Measurements from ENCODE around the gene CNGA1.

CNGA1 gene

DNA sequence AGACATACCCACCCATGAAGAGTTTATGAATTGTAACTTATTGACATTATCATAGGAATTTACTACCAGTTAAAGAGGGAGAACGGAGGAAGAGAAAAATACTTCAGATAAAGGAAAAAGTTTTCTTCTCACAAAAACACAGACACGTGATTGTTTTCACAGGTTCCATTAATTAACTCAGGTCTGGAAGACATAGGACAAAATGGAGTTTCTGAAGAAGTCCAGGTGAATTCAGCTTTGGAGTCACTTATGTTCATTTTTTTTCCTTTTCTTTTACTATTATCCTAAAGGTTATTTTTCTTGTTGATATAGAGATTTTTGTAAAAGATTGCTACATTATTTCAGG is 20.6 kb upstream of the CNGA1 start:
- Histone ChIP-seq H3K27ac (replicated peaks; ENCODE audit: low read length) (no peak overlapping the region), H4K8ac (ENCODE audit: low read depth, low read length) (no peak overlapping the region), H3K14ac (ENCODE audit: low read length) (no peak overlapping the region), H3K79me1 (ENCODE audit: low read depth, low read length) (no peaks in the 10 kb centered on the region), H3K4me3 (ENCODE audit: low read length in 2 of 2) (no peak overlapping the region), H3K4ac (ENCODE audit: low read length) (no peak overlapping the region), H3K9ac (ENCODE audit: low read depth, low read length, poor library complexity) (no peak overlapping the region), H3K9me3 (replicated peaks in 1 of 2; ENCODE audit: control insufficient read depth in 2 of 2, insufficient read depth in 1 of 2, low read depth in 1 of 2, low read length in 2 of 2) (no peaks in the 10 kb centered on the region), H2AFZ (ENCODE audit: low read length) (no peak overlapping the region), H2BK15ac (ENCODE audit: low read length) (no peak overlapping the region), H2BK5ac (ENCODE audit: low read length) (no peak overlapping the region), H3K4me2 (ENCODE audit: insufficient read depth, low read length, poor library complexity, severe bottlenecking) (no peak overlapping the region), H3K23ac (ENCODE audit: low read depth, low read length, poor library complexity) (no peak overlapping the region), H3K27me3 (ENCODE audit: control insufficient read depth in 3 of 3, insufficient read depth in 3 of 3, low read depth in 1 of 3, low read length in 3 of 3) (no peaks in the 10 kb centered on the region), H2AK5ac (ENCODE audit: low read depth, low read length) (no peak overlapping the region), H3K4me1 (ENCODE audit: control insufficient read depth in 2 of 2, insufficient read depth in 1 of 2, low read depth in 1 of 2, low read length in 2 of 2) (no peaks in the 10 kb centered on the region), H2BK120ac (ENCODE audit: low read depth, low read length) (no peak overlapping the region), H3K18ac (ENCODE audit: low read length) (no peak overlapping the region), H4K91ac (ENCODE audit: low read depth, low read length, poor library complexity) (no peak overlapping the region), H3K36me3 (replicated peaks in 1 of 2; ENCODE audit: control insufficient read depth in 2 of 2, insufficient read depth in 2 of 2, low read length in 2 of 2) (no peaks in the 10 kb centered on the region), H2BK12ac (ENCODE audit: low read length) (no peak overlapping the region)
- DNase-seq (ENCODE audit: low spot score), result no peak
- WGBS, 2 donors (ENCODE audit: extremely low coverage in 2 of 2, insufficient read length in 2 of 2, insufficient replicate concordance in 1 of 2), result no CpG with 5 or more reads among the region's 2 CpGs

- Histone ChIP-seq H2BK5ac (ENCODE audit: low read length) (no peak overlapping the region), H4K91ac (ENCODE audit: low read depth, low read length, poor library complexity) (no peak overlapping the region), H3K9ac (ENCODE audit: low read depth, low read length, poor library complexity) (no peak overlapping the region), H3K79me1 (ENCODE audit: low read depth, low read length) (no peaks in the 10 kb centered on the region), H3K27ac (replicated peaks; ENCODE audit: low read length) (no peak overlapping the region), H2AK5ac (ENCODE audit: low read depth, low read length) (no peak overlapping the region), H3K4me1 (ENCODE audit: control insufficient read depth in 2 of 2, insufficient read depth in 1 of 2, low read depth in 1 of 2, low read length in 2 of 2) (no peaks in the 10 kb centered on the region), H2AFZ (ENCODE audit: low read length) (no peak overlapping the region), H2BK120ac (ENCODE audit: low read depth, low read length) (no peak overlapping the region), H3K23ac (ENCODE audit: low read depth, low read length, poor library complexity) (no peak overlapping the region), H3K27me3 (ENCODE audit: control insufficient read depth in 3 of 3, insufficient read depth in 3 of 3, low read depth in 1 of 3, low read length in 3 of 3) (no peaks in the 10 kb centered on the region), H3K9me3 (replicated peaks in 1 of 2; ENCODE audit: control insufficient read depth in 2 of 2, insufficient read depth in 1 of 2, low read depth in 1 of 2, low read length in 2 of 2) (no peaks in the 10 kb centered on the region), H3K4me2 (ENCODE audit: insufficient read depth, low read length, poor library complexity, severe bottlenecking) (no peak overlapping the region), H2BK15ac (ENCODE audit: low read length) (no peak overlapping the region), H4K8ac (ENCODE audit: low read depth, low read length) (no peak overlapping the region), H2BK12ac (ENCODE audit: low read length) (no peak overlapping the region), H3K4ac (ENCODE audit: low read length) (no peak overlapping the region), H3K4me3 (ENCODE audit: low read length in 2 of 2) (no peak overlapping the region), H3K14ac (ENCODE audit: low read length) (no peak overlapping the region), H3K36me3 (replicated peaks in 1 of 2; ENCODE audit: control insufficient read depth in 2 of 2, insufficient read depth in 2 of 2, low read length in 2 of 2) (no peaks in the 10 kb centered on the region), H3K18ac (ENCODE audit: low read length) (no peak overlapping the region)
- no peak for DNase-seq (ENCODE audit: low spot score)
- WGBS, 2 donors (ENCODE audit: extremely low coverage in 2 of 2, insufficient read length in 2 of 2, insufficient replicate concordance in 1 of 2), result no CpG with 5 or more reads among the region's 3 CpGs
Measured at GRCh38 chr4:48035952-48036351, 19.5 kb upstream of the CNGA1 start.

- no CpG with 5 or more reads among the region's 1 CpG for WGBS, 2 donors (ENCODE audit: extremely low coverage in 2 of 2, insufficient read length in 2 of 2, insufficient replicate concordance in 1 of 2)
- Histone ChIP-seq H3K79me1 (ENCODE audit: low read depth, low read length) (no peaks in the 10 kb centered on the region), H2BK15ac (ENCODE audit: low read length) (no peak overlapping the region), H2BK12ac (ENCODE audit: low read length) (no peak overlapping the region), H3K9me3 (replicated peaks in 1 of 2; ENCODE audit: control insufficient read depth in 2 of 2, insufficient read depth in 1 of 2, low read depth in 1 of 2, low read length in 2 of 2) (no peaks in the 10 kb centered on the region), H3K27me3 (ENCODE audit: control insufficient read depth in 3 of 3, insufficient read depth in 3 of 3, low read depth in 1 of 3, low read length in 3 of 3) (no peaks in the 10 kb centered on the region), H2AK5ac (ENCODE audit: low read depth, low read length) (no peak overlapping the region), H3K4me2 (ENCODE audit: insufficient read depth, low read length, poor library complexity, severe bottlenecking) (no peak overlapping the region), H3K27ac (replicated peaks; ENCODE audit: low read length) (no peak overlapping the region), H2BK5ac (ENCODE audit: low read length) (no peak overlapping the region), H3K23ac (ENCODE audit: low read depth, low read length, poor library complexity) (no peak overlapping the region), H2BK120ac (ENCODE audit: low read depth, low read length) (no peak overlapping the region), H3K36me3 (replicated peaks in 1 of 2; ENCODE audit: control insufficient read depth in 2 of 2, insufficient read depth in 2 of 2, low read length in 2 of 2) (no peaks in the 10 kb centered on the region), H4K8ac (ENCODE audit: low read depth, low read length) (no peak overlapping the region), H4K91ac (ENCODE audit: low read depth, low read length, poor library complexity) (no peak overlapping the region), H3K4me3 (ENCODE audit: low read length in 2 of 2) (no peak overlapping the region), H3K4ac (ENCODE audit: low read length) (no peak overlapping the region), H3K18ac (ENCODE audit: low read length) (no peak overlapping the region), H3K9ac (ENCODE audit: low read depth, low read length, poor library complexity) (no peak overlapping the region), H2AFZ (ENCODE audit: low read length) (no peak overlapping the region), H3K14ac (ENCODE audit: low read length) (no peak overlapping the region), H3K4me1 (ENCODE audit: control insufficient read depth in 2 of 2, insufficient read depth in 1 of 2, low read depth in 1 of 2, low read length in 2 of 2) (peaks cover 0 to 1% of the 10 kb centered on the region in 2 donors)
- DNase-seq (ENCODE audit: low spot score), result no peak
Measured at GRCh38 chr4:48033825-48034413, 17.4 kb upstream of the CNGA1 start.

DNA sequence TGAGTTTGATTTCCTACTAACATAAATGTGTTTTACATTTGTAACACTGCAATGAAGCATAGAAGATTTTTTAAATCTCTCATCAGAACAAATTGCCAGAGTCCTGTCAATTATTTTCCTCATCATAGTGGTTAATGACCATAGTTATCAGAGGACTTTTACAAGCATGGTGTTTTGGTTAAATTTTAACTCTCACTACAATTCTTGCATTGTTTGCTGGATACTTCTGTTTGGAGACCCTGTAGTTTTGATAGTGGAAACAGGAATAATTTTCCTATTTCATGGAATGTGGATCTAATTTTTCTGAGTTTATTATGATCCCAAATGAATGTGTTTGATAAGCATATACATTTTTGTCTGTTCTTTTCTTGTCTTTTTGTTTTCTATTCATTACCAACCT is 16.9 kb upstream of the CNGA1 start:
- DNase-seq (ENCODE audit: low spot score), result no peak
- Histone ChIP-seq H3K27me3 (ENCODE audit: control insufficient read depth in 3 of 3, insufficient read depth in 3 of 3, low read depth in 1 of 3, low read length in 3 of 3) (no peaks in the 10 kb centered on the region), H4K91ac (ENCODE audit: low read depth, low read length, poor library complexity) (no peak overlapping the region), H3K4ac (ENCODE audit: low read length) (no peak overlapping the region), H2AK5ac (ENCODE audit: low read depth, low read length) (no peak overlapping the region), H3K4me2 (ENCODE audit: insufficient read depth, low read length, poor library complexity, severe bottlenecking) (no peak overlapping the region), H3K36me3 (replicated peaks in 1 of 2; ENCODE audit: control insufficient read depth in 2 of 2, insufficient read depth in 2 of 2, low read length in 2 of 2) (no peaks in the 10 kb centered on the region), H2BK12ac (ENCODE audit: low read length) (no peak overlapping the region), H2BK5ac (ENCODE audit: low read length) (no peak overlapping the region), H3K27ac (replicated peaks; ENCODE audit: low read length) (no peak overlapping the region), H2AFZ (ENCODE audit: low read length) (no peak overlapping the region), H3K9me3 (replicated peaks in 1 of 2; ENCODE audit: control insufficient read depth in 2 of 2, insufficient read depth in 1 of 2, low read depth in 1 of 2, low read length in 2 of 2) (no peaks in the 10 kb centered on the region), H3K9ac (ENCODE audit: low read depth, low read length, poor library complexity) (no peak overlapping the region), H3K14ac (ENCODE audit: low read length) (no peak overlapping the region), H3K4me3 (ENCODE audit: low read length in 2 of 2) (no peak overlapping the region), H4K8ac (ENCODE audit: low read depth, low read length) (no peak overlapping the region), H3K18ac (ENCODE audit: low read length) (no peak overlapping the region), H2BK15ac (ENCODE audit: low read length) (no peak overlapping the region), H3K23ac (ENCODE audit: low read depth, low read length, poor library complexity) (no peak overlapping the region), H3K79me1 (ENCODE audit: low read depth, low read length) (no peaks in the 10 kb centered on the region), H3K4me1 (ENCODE audit: control insufficient read depth in 2 of 2, insufficient read depth in 1 of 2, low read depth in 1 of 2, low read length in 2 of 2) (peaks cover 0 to 1% of the 10 kb centered on the region in 2 donors), H2BK120ac (ENCODE audit: low read depth, low read length) (no peak overlapping the region)
